Choroid plexus epithelial cell (primary cell): ENCODE data around the gene MCC.

Experiments
- DNase-seq: peaks from one replicate; pipeline ENCODE4 v3.0.0-alpha.2; 2010; ENCODE audit warnings: low read depth
- H3K4me3 ChIP-seq: 2 replicates; pipeline ENCODE4 v1.5.1; 2011; ENCODE audit warnings: low read depth, mild to moderate bottlenecking, control low read depth, low read length, moderate library complexity
- CTCF ChIP-seq: conservative IDR thresholded peaks from 2 replicates; pipeline ENCODE4 v1.5.1; 2011; ENCODE audit warnings: low read depth, mild to moderate bottlenecking, control low read depth, inconsistent platforms, low read length, moderate library complexity

MCC gene

GRCh38 chr5:113166852-113167366 is 321.3 kb downstream of the MCC start:
- no peak overlapping the region for H3K4me3 ChIP-seq
- peak; percentile 67 for DNase-seq
- TF ChIP-seq CTCF: no peak

GRCh38 chr5:113166261-113166660 is 322.0 kb downstream of the MCC start:
- DNase-seq: peak; percentile 63
- no peak overlapping the region for H3K4me3 ChIP-seq
- no peak for TF ChIP-seq CTCF

- no peak for DNase-seq
- H3K4me3 ChIP-seq: no peak overlapping the region
- TF ChIP-seq CTCF: no peak
These were observed 324.2 kb downstream of the MCC start for GRCh38 chr5:113164021-113164420.

- peak; percentile 22 for DNase-seq
- no peak for TF ChIP-seq CTCF
- no peak overlapping the region for H3K4me3 ChIP-seq
These were observed 324.9 kb downstream of the MCC start for GRCh38 chr5:113163328-113163727.

GRCh38 chr5:113162770-113163169 is 325.5 kb downstream of the MCC start:
- H3K4me3 ChIP-seq: no peak overlapping the region
- no peak for TF ChIP-seq CTCF
- peak; percentile 68 for DNase-seq

GRCh38 chr5:113162208-113162607 is 326.0 kb downstream of the MCC start:
- TF ChIP-seq CTCF: no peak
- H3K4me3 ChIP-seq: no peak overlapping the region
- DNase-seq: no peak

- TF ChIP-seq CTCF: no peak
- no peak for DNase-seq
- H3K4me3 ChIP-seq: no peak overlapping the region
These were observed 326.4 kb downstream of the MCC start for GRCh38 chr5:113161806-113162205.
